ENCODE results near the gene LZTR1.

The LZTR1 gene

DNA sequence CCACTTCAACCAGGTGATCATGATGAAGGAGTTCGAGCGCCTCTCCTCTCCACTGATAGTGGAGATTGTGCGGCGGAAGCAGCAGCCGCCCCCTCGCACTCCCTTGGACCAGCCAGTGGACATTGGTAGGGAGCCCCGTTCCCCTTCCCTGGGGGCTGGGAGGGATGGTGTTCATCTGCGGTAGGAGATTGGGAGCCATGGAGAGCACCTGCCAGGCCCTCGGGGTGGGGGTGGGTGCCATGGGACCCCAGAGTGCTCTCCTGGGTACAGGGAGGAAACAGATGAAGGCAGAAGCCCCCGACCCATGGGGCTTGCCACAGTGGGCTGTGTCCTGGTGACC, 12.8 kb downstream of the LZTR1 start:
- H3K27me3 ChIP-seq (ENCODE audit: control insufficient read depth, insufficient read depth, low read length): no peaks in the 10 kb centered on the region
- H3K4me1 ChIP-seq (ENCODE audit: control insufficient read depth, insufficient read depth, low read length): no peaks in the 10 kb centered on the region
- H3K9ac ChIP-seq (ENCODE audit: low read length): no peak overlapping the region
- H3K9me3 ChIP-seq (ENCODE audit: control insufficient read depth, insufficient read depth, low read depth, low read length): no peaks in the 10 kb centered on the region
- H3K27ac ChIP-seq (ENCODE audit: low read depth, low read length): no peak overlapping the region
- peaks cover 78% of the 10 kb centered on the region for H3K36me3 ChIP-seq (ENCODE audit: control insufficient read depth, insufficient read depth, low read length)
- H3K4me3 ChIP-seq (ENCODE audit: low read depth, low read length): no peak overlapping the region

DNA sequence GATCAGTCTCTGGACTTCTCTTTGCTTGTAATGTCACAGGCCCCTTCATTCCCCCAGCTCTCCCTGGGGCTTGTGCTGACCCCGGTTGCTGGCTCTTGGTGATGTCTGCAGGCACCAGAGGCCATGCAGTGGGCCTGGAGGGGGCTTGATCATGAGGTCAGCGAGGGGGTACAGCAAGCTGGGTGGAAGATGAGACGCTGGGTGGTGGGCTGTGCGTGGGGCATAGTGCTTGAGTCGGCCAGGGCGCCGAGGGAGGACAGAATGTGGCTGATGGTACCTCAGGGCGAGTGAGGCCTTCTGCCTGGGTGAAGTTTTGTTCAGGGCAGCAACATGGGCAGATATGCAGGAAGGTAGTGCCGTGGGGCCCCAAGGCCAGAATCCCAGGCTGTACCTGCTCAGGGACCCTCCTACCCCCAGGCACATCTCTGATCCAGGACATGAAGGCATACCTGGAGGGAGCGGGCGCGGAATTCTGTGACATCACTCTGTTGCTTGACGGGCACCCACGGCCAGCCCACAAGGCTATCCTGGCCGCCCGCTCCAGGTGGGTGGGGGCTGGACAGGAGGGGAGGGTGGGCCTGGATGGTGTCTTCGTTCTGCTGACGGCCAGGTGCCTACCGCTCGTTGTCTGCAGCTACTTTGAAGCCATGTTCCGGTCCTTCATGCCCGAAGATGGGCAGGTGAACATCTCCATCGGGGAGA, 13.4 kb downstream of the LZTR1 start:
- Histone ChIP-seq H3K4me1 (ENCODE audit: control insufficient read depth, insufficient read depth, low read length) (peaks cover 1% of the 10 kb centered on the region; the same call in 1 of the 2 replicates), H3K4me3 (ENCODE audit: low read depth, low read length) (no peak overlapping the region), H3K27me3 (ENCODE audit: control insufficient read depth, insufficient read depth, low read length) (no peaks in the 10 kb centered on the region), H3K36me3 (ENCODE audit: control insufficient read depth, insufficient read depth, low read length) (peaks cover 81% of the 10 kb centered on the region), H3K9me3 (ENCODE audit: control insufficient read depth, insufficient read depth, low read depth, low read length) (no peaks in the 10 kb centered on the region), H3K9ac (ENCODE audit: low read length) (no peak overlapping the region), H3K27ac (ENCODE audit: low read depth, low read length) (no peak overlapping the region)

DNA sequence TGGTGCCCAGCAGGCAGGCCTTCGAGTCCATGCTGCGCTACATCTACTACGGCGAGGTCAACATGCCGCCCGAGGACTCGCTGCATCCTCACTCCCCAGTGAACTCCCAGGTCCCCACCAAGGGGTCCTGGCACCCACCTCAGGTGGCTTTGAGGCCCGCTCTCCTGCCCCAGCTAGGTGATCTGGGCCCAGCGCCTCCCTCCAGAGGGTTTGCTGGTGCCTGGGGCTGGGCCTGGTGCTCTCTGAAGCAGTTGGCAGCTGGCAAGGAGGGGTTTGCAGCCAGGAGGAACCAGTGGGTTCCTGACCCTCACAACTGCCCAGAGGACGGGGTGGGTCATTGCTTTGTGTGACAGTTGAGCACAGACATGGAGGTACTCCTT, 13.9 kb downstream of the LZTR1 start:
- H3K27me3 ChIP-seq (ENCODE audit: control insufficient read depth, insufficient read depth, low read length): no peaks in the 10 kb centered on the region
- H3K27ac ChIP-seq (ENCODE audit: low read depth, low read length): no peak overlapping the region
- H3K36me3 ChIP-seq (ENCODE audit: control insufficient read depth, insufficient read depth, low read length): peaks cover 75% of the 10 kb centered on the region
- no peaks in the 10 kb centered on the region for H3K9me3 ChIP-seq (ENCODE audit: control insufficient read depth, insufficient read depth, low read depth, low read length)
- H3K9ac ChIP-seq (ENCODE audit: low read length): no peak overlapping the region
- H3K4me1 ChIP-seq (ENCODE audit: control insufficient read depth, insufficient read depth, low read length): peaks cover 5% of the 10 kb centered on the region; the same call in 1 of the 2 replicates
- no peak overlapping the region for H3K4me3 ChIP-seq (ENCODE audit: low read depth, low read length)

DNA sequence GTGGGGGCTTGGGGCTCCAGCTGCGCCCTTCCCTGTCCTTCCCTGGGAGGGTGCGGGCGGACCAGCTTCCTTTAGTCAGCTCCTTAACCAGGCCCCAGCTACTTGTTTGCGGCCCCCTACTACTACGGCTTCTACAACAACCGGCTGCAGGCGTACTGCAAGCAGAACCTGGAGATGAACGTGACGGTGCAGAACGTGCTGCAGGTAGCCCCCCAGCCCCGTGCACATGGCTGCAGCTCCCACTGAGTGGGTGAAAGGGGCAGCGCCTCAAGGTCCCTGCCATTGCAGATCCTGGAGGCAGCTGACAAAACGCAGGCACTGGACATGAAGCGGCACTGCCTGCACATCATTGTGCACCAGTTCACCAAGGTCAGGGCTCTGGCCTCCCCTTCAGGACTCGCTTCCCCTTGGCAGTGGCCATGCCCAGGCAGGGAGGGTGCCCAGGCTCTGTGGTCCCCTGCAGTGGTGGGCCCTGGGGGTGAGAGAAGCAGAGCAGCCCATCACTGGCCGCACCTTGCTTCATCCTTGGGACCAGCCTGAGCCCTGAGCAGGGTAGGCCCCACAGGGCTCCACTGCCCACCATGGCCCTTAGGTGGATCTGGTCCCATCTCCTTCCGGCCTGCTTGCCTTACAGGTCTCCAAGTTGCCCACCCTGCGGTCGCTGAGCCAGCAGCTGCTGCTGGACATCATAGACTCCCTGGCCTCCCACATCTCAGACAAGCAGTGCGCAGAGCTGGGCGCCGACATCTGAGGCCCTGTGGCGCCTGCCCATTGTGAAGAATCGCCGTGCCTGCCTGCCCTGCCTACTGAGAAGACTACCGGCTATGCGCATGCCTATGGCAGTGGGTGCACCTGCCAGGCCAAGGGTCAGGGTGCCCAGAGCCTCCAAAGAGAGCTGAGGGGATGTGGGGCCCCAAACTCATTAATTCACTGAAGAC, 14.8 kb downstream of the LZTR1 start:
- Histone ChIP-seq H3K4me3 (ENCODE audit: low read depth, low read length) (no peak overlapping the region), H3K27ac (ENCODE audit: low read depth, low read length) (no peak overlapping the region), H3K9me3 (ENCODE audit: control insufficient read depth, insufficient read depth, low read depth, low read length) (no peaks in the 10 kb centered on the region), H3K36me3 (ENCODE audit: control insufficient read depth, insufficient read depth, low read length) (peaks cover 67% of the 10 kb centered on the region), H3K27me3 (ENCODE audit: control insufficient read depth, insufficient read depth, low read length) (no peaks in the 10 kb centered on the region), H3K4me1 (ENCODE audit: control insufficient read depth, insufficient read depth, low read length) (peaks cover 5% of the 10 kb centered on the region; the same call in 1 of the 2 replicates), H3K9ac (ENCODE audit: low read length) (no peak overlapping the region)

DNA sequence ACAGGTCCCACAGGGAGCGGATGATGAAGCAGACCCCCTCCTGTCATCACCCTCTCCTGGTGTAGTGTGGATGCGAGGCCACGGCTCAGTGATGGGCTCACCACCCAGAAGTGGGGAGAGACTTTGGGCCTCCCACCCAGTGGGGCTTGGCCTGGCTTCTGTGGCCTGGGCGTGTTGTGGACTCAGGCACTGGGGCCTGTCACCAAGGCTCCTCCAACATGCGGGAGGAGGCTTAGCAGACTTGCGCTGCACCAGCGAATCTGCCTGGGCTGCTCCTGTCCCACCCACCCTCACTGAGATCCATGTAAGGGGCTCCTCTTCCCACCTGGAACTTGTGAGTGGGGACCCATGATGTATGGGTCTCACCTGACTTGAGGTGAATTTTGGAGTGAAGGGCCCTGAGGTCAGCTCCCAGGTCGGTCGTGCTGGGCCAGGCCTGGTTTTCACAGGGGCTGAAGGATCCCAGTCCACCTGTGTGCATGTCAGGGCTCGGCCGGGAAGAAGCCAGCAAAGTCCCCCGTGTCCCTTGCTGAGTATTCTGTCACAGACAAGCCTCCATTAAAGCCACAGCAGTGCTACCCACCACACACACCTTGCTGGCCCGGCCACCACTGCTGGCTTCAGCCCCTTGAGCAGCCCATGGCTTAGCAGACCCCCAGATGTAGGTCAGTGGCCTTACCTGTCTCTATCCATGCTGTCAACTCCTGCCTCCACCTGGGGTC, 15.6 kb downstream of the LZTR1 start:
- Histone ChIP-seq H3K9ac (ENCODE audit: low read length) (no peak overlapping the region), H3K27me3 (ENCODE audit: control insufficient read depth, insufficient read depth, low read length) (no peaks in the 10 kb centered on the region), H3K36me3 (ENCODE audit: control insufficient read depth, insufficient read depth, low read length) (peaks cover 58% of the 10 kb centered on the region)

DNA sequence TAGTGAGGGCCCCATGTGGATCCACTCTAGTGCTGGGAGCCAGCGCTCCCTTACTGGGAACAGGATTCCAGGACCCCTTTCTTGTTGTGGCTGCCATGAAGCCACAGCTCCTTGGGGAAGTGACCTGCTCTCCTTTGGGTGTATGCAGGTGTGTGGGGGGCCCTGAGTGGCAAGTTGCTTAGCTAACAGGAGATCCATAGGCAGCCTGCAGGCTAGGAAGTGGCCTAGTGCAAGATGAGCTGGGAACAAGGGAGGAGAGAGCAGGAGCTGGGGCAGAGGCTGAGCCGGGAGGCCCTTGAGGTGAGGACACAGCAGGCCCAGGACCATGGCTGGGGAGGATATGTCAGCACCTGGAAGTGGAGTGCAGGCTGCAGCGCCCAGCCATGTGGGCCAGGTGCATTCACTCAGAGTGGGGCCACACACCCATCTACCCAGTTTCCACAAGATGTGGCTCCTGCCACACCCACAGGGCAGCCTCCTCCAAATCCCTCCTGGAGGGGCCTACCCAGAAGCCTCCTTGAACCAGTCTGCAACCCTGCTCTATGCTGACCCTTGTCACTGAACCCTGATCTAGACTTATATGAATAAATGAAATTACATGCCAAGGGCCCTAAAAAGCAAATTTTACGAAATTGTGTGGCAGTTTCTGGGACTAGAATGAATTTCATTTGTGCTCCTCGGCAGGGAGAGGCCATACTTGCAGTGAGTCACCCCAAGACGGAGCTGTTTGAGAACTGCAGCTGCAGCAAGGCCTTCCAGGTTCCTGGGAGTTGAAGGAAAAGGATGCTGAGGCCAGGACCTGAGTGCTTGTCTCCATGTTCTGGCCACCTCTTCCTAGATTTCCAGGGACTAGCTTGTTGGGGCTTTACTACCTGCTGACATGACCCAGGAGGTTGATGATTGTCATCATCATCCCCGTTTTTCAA, 16.6 kb downstream of the LZTR1 start:
- Histone ChIP-seq H3K9me3 (ENCODE audit: control insufficient read depth, insufficient read depth, low read depth, low read length) (no peaks in the 10 kb centered on the region), H3K4me3 (ENCODE audit: low read depth, low read length) (no peak overlapping the region), H3K9ac (ENCODE audit: low read length) (no peak overlapping the region), H3K27ac (ENCODE audit: low read depth, low read length) (no peak overlapping the region), H3K4me1 (ENCODE audit: control insufficient read depth, insufficient read depth, low read length) (peaks cover 10% of the 10 kb centered on the region), H3K36me3 (ENCODE audit: control insufficient read depth, insufficient read depth, low read length) (peaks cover 49% of the 10 kb centered on the region), H3K27me3 (ENCODE audit: control insufficient read depth, insufficient read depth, low read length) (no peaks in the 10 kb centered on the region)

More for the DNA sequence above, 15.6 kb downstream of the LZTR1 start:
- Histone ChIP-seq H3K4me3 (ENCODE audit: low read depth, low read length) (no peak overlapping the region), H3K4me1 (ENCODE audit: control insufficient read depth, insufficient read depth, low read length) (peaks cover 5% of the 10 kb centered on the region; the same call in 1 of the 2 replicates), H3K27ac (ENCODE audit: low read depth, low read length) (no peak overlapping the region), H3K9me3 (ENCODE audit: control insufficient read depth, insufficient read depth, low read depth, low read length) (no peaks in the 10 kb centered on the region)

DNA sequence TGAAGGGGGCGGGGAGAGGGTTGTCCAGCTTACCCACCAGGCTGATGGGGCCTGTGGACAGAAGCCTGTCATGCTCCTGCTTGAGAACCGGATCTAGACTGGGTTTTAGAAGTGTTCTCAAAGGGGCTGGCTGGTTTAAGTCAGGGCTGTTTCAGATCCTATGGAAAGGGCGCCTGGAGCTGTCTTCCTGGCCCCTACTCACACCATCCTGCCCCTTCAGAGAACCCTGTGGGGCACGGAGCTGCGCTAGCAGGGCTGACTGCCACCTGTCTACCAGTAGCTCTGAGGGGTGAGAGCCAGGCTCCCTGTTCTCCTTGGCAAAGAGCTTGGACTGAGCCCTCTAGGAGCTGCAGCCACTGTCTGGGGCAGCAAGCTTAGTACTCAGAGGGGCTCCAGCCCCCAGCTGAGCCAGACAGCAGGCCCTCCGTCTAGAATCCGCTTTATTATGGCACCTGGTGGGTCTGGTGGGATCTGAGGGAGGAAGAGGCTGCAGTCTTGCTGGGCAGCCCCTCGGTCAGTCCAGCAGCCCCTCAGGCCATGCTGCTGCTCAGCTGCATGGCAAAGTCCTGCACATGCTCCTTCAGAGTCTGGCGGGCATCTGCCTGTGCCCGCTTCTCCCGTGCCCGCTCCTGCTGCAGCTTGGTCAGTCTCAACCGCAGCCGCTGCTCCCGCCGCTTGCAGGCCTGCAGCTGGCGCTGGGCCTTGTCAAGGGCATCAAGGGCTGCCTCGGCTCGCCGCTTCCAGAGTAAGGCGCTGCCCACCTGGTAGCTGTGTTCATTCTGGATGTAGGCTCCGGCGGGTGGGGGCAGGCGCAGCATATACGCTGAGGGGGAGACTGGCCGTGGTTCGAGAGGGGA, 17.5 kb downstream of the LZTR1 start:
- Histone ChIP-seq H3K27ac (ENCODE audit: low read depth, low read length) (no peak overlapping the region), H3K4me3 (ENCODE audit: low read depth, low read length) (no peak overlapping the region), H3K9me3 (ENCODE audit: control insufficient read depth, insufficient read depth, low read depth, low read length) (no peaks in the 10 kb centered on the region), H3K36me3 (ENCODE audit: control insufficient read depth, insufficient read depth, low read length) (peaks cover 40% of the 10 kb centered on the region), H3K4me1 (ENCODE audit: control insufficient read depth, insufficient read depth, low read length) (peaks cover 10% of the 10 kb centered on the region), H3K9ac (ENCODE audit: low read length) (no peak overlapping the region), H3K27me3 (ENCODE audit: control insufficient read depth, insufficient read depth, low read length) (no peaks in the 10 kb centered on the region)

DNA sequence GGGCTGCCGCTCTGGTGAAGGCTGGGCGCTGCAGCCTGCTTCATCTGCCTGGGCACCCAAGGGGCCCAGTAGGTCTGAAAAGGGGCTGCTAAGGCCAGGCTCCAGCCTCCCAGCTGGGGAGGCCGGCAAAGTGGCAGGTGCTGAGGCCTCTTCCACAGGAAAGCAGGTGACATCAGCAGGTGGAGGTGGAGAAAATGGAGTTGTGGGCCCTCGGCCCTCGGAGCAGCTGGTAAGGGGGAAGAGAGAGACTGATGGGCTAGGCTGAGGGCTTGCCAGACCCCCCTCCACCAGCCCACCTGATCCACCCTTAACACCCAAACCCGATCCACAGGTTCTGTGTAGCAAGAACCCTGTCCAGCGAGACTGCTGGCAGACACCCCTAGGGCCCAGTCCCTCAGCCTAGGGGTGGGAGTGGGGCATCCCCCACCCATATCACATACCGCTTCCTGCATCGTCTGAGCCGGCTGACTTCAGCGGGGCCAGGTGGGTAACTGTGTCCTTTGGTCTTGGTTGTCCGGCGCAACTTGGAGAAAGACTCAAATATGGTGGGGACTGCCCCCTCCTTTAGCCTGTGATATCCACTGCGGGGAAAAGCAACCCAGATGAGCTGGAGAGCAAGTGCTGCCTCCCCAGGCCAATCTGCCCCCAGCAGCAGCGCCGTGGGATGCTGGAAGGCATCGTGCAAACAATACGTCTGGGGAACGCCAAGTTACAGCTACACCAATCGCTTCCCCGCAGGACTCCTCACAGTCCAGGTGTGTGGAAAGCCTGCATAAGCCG, 18.3 kb downstream of the LZTR1 start:
- Histone ChIP-seq H3K4me3 (ENCODE audit: low read depth, low read length) (peak overlapping the region; percentile 83), H3K4me1 (ENCODE audit: control insufficient read depth, insufficient read depth, low read length) (peaks cover 10% of the 10 kb centered on the region), H3K27ac (ENCODE audit: low read depth, low read length) (no peak overlapping the region), H3K9me3 (ENCODE audit: control insufficient read depth, insufficient read depth, low read depth, low read length) (no peaks in the 10 kb centered on the region), H3K27me3 (ENCODE audit: control insufficient read depth, insufficient read depth, low read length) (no peaks in the 10 kb centered on the region), H3K36me3 (ENCODE audit: control insufficient read depth, insufficient read depth, low read length) (peaks cover 40% of the 10 kb centered on the region), H3K9ac (ENCODE audit: low read length) (peak overlapping the region; percentile 95)

DNA sequence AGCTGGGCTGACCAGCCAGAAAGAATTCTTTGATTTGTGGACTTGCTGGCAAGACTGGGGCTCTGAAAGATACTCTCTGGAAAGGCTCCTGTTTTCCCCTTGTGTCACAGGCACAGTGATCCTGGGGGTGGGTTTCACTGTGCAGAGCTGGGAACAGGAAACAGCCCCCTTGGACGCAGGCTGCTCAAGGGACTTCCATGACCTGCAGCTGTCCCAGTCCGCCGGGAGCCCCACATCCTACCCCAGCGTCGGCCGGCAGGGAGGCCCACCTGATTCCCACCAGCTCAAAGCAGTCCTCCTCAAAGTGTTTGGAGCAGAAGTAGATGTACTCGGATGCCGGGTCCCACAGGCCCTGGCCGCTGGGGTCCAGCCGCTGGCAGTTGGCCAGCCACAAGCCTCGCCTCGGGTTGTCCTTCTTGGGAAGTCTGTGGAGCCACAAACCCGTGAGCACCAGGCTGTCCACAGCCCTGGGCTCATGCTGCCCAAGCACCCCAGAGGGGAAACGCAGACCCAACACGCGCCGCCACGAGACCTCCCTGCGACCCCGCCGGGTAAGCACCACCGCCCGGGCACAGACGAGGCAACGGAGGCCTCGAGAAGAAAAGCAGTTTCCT, 19.0 kb downstream of the LZTR1 start:
- Histone ChIP-seq H3K36me3 (ENCODE audit: control insufficient read depth, insufficient read depth, low read length) (peaks cover 34% of the 10 kb centered on the region), H3K9ac (ENCODE audit: low read length) (peak overlapping the region; percentile 95), H3K9me3 (ENCODE audit: control insufficient read depth, insufficient read depth, low read depth, low read length) (no peaks in the 10 kb centered on the region), H3K4me3 (ENCODE audit: low read depth, low read length) (peak overlapping the region; percentile 83), H3K27ac (ENCODE audit: low read depth, low read length) (peak overlapping the region; percentile 87), H3K27me3 (ENCODE audit: control insufficient read depth, insufficient read depth, low read length) (no peaks in the 10 kb centered on the region), H3K4me1 (ENCODE audit: control insufficient read depth, insufficient read depth, low read length) (peaks cover 10% of the 10 kb centered on the region)

Measured in HUES6 (cell line).